Heart left ventricle (tissue), 16 donors: ENCODE data around the gene C5. TPM values are rescaled to one million over a fixed set of nuclear protein-coding genes. Genes with fewer than 3 reads are reported as not detected.
A peak's percentile ranks its signal among the peaks of the same experiment; 100 is the strongest.

ENCODE experiments used
- ATAC-seq, 4 donors: fragments of 200-7000 bp; cut with Tn5 transposase; one replicate each; pipeline ENCODE4 v1.9.1; 2020 to 2022; ENCODE audit warnings: moderate library complexity in 4 of 4, mild to moderate bottlenecking in 3 of 4, moderate number of reproducible peaks in 1 of 4
- DNase-seq, 5 donors: peaks; one replicate each; pipeline ENCODE4 v3.0.0-alpha.2; 2020
- H3K27ac ChIP-seq, 12 donors: fragments of 200-600 bp; sonication (generic) in 4 of 12; one replicate each; pipeline versions ENCODE4 v1.5.0 to v1.8.0; 2016 to 2022; ENCODE audit warnings: mild to moderate bottlenecking in 2 of 12
- H3K27me3 ChIP-seq, 9 donors: fragments of 200-600 bp; sonication (generic) in 2 of 9; one replicate each; pipeline versions ENCODE4 v1.5.1 to v1.8.0; 2016 to 2022; ENCODE audit warnings: mild to moderate bottlenecking in 3 of 9
- H3K36me3 ChIP-seq, 9 donors: fragments of 200-600 bp; sonication (generic) in 2 of 9; one replicate each; pipeline versions ENCODE4 v1.5.0 to v1.8.0; 2018 to 2022; ENCODE audit warnings: mild to moderate bottlenecking in 2 of 9
- H3K4me1 ChIP-seq, 12 donors: fragments of 200-600 bp; sonication (generic) in 4 of 12; one replicate each; pipeline versions ENCODE4 v1.5.0 to v1.8.0; 2016 to 2022; ENCODE audit warnings: mild to moderate bottlenecking in 3 of 12
- H3K4me3 ChIP-seq, 12 donors: fragments of 200-600 bp; sonication (generic) in 4 of 12; one replicate each; pipeline versions ENCODE4 v1.5.0 to v1.8.0; 2017 to 2022; ENCODE audit warnings: mild to moderate bottlenecking in 9 of 12, moderate library complexity in 4 of 12
- H3K9me3 ChIP-seq, 12 donors: fragments of 200-600 bp; sonication (generic) in 4 of 12; one replicate each; pipeline versions ENCODE4 v1.5.0 to v1.8.0; 2016 to 2022; ENCODE audit warnings: mild to moderate bottlenecking in 1 of 12
- POLR2A ChIP-seq, 2 donors: fragments of 450-650 bp; IDR thresholded peaks; one replicate each; pipeline ENCODE4 v1.6.1; 2017; ENCODE audit warnings: antibody characterized with exemption in 2 of 2, mild to moderate bottlenecking in 2 of 2, moderate library complexity in 2 of 2
- WGBS, 4 donors: extraction: QIAGEN DNeasy Blood & Tissue Kit in 2 of 4; methylation state at CpG; one replicate each; pipeline versions ENCODE4 v1.1.5 to v1.1.7; 2013 to 2018; 5-methylcytosine and 5-hydroxymethylcytosine counted together
- intact Hi-C, 10 donors: fragments of 100-400 bp; cut with DNase I; formaldehyde crosslinking; loops; one replicate each; pipeline versions ENCODE4 v1.11.1 to v1.14.2; 2022
- polyA plus RNA-seq, 2 donors: library from polyadenylated mRNA; stranded (reverse); fragments of 200-250 nt; gene quantifications; one replicate each; pipeline ENCODE4 v1.2.3, GENCODE V29; 2013
- total RNA-seq, 9 donors: library from RNA; depleted of rRNA in 2 of 9; stranded (reverse); fragments of >200 nt in 2 of 9; fragmentation: NEBNext Ultra II Directional in 3 of 9; extraction: Animal tissue kit (Norgen Biotek cat#: 25700) in 3 of 9; gene quantifications; one replicate each; pipeline versions ENCODE4 v1.1.0 to v1.2.4, GENCODE V29; 2016 to 2023
- TF ChIP-seq, protein P1 (sequence below), 12 donors: fragments of 200-600 bp; sonication (generic) in 4 of 12; IDR thresholded peaks; one replicate each; pipeline versions ENCODE4 v1.5.0 to v1.8.0; 2018 to 2022; ENCODE audit warnings: antibody characterized with exemption in 12 of 12, mild to moderate bottlenecking in 5 of 12
- donor health status: ischemic (EF 13 %, LVEDD 7.1; RV severe dilation, severe dysfunction).
- donor health status: healthy with polysubstance abuse.
- donor health status: DM: no; HTN: yes; CAD: no.
- donor health status: DM: no; HTN: no; CAD: no.
- donor health status: ischemic (EF 25% LVEDD 6.9; RV normal size, moderate dysfunction).
- donor health status: ischemic (EF 25% LVEDD 5.7; RV mildly dilated, moderate dysfunction).
- donor health status: healthy.
- donor health status: DM: yes; HTN: yes; CAD: no.
- donor health status: ischemic (EF 35%, LVEDD 5.7; RV mildly dilated, moderate dysfunction).
- donor health status: nonischemic (EF 11% LVEDD 7.7; RV severe dilation, severe dysfunction).
- donor health status: DM: yes; HTN: yes; CAD: no.
- donor health status: PGD.
- donor health status: ischemic (EF 29% LVEDD 5.4; RV normal size, mild dysfunction).
- donor health status: nonischemic (EF 23%, LVEDD 6.1; RV moderate dilation, normal function).

Gene C5
- total and polyA plus RNA-seq, 11 donors = 0.32 to 1.8 (median 0.54) TPM

DNA sequence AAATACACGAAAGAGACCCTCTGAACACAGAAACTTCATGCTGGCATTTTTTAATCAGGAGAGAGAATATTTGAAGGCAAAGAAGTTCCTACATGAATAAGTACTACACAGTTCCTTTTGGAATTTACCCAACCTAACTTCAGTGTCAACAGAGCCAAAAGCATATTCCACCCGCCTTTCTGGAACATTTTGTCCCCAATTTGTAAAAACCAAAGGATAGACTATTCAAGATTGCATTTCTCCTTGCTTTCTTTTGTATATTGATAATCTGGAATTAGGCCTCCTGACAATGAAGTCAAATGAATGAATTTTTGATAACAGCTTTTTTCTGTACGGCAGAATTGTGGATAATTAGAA, 84.1 kb downstream of the C5 start:
- peaks cover 0 to 7% (median 0%) of the 10 kb centered on the region in 12 donors for H3K4me1 ChIP-seq
- intact Hi-C loops = no loop called here
- DNase-seq (no peak), ATAC-seq (peak in 3 of 4 donors; percentile 37 to 70 (median 42))
- TF ChIP-seq, protein P1, sequence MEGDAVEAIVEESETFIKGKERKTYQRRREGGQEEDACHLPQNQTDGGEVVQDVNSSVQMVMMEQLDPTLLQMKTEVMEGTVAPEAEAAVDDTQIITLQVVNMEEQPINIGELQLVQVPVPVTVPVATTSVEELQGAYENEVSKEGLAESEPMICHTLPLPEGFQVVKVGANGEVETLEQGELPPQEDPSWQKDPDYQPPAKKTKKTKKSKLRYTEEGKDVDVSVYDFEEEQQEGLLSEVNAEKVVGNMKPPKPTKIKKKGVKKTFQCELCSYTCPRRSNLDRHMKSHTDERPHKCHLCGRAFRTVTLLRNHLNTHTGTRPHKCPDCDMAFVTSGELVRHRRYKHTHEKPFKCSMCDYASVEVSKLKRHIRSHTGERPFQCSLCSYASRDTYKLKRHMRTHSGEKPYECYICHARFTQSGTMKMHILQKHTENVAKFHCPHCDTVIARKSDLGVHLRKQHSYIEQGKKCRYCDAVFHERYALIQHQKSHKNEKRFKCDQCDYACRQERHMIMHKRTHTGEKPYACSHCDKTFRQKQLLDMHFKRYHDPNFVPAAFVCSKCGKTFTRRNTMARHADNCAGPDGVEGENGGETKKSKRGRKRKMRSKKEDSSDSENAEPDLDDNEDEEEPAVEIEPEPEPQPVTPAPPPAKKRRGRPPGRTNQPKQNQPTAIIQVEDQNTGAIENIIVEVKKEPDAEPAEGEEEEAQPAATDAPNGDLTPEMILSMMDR (IDR thresholded peaks at IDR 0.05) = no peak
- TF ChIP-seq POLR2A (IDR thresholded peaks at IDR 0.05) = no peak
- no peaks in the 10 kb centered on the region for H3K9me3 ChIP-seq
- H3K4me3 ChIP-seq = no peak overlapping the region
- peak overlapping the region in 7 of 12 donors; percentile 2 to 70 (median 51) for H3K27ac ChIP-seq
- H3K27me3 ChIP-seq = no peaks in the 10 kb centered on the region
- peaks cover 0 to 12% (median 0%) of the 10 kb centered on the region in 9 donors for H3K36me3 ChIP-seq
- 71 to 82% (median 75%) methylated on average over 3 of the region's 3 CpGs for WGBS, 4 donors

DNA sequence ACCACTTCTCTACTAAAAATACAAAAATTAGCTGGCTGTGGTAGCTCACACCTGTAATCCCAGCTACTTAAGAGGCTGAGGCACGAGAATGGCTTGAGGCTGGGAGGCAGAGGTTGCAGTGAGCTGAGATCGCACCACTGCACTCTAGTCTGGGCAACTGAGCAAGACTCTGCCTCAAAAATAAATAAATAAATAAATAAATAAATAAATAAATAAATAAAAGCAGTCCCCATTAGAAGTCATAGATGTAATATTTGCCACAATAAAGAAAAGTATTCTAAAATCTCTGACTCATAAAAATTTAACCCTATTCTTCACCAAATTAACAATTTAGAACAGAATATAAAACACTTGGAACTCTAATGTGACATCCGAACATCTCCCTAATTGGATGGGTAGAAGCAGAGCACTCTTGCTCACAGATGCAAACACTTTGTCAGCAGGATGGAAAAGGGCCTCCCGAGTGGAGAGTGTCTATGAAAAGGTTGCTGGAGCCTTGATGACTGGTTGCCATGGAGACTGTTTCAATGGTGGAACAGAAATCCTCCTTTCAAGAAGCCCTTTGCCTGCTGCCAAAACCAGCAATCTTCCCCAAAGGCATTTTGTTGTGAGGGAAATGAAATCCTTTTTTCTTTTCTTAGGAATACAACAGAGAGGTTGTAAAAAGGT, 84.6 kb downstream of the C5 start:
- ATAC-seq = peak; percentile 26 to 67 (median 40)
- Histone ChIP-seq H3K27me3 (no peaks in the 10 kb centered on the region), H3K4me1 (peaks cover 0 to 7% (median 0%) of the 10 kb centered on the region in 12 donors), H3K27ac (peak overlapping the region in 5 of 12 donors; percentile 2 to 70 (median 29)), H3K36me3 (peaks cover 0 to 12% (median 0%) of the 10 kb centered on the region in 9 donors), H3K9me3 (no peaks in the 10 kb centered on the region), H3K4me3 (no peak overlapping the region)
- TF ChIP-seq, protein P1 (IDR thresholded peaks at IDR 0.05) = no peak
- TF ChIP-seq POLR2A (IDR thresholded peaks at IDR 0.05) = no peak
- WGBS, 4 donors = 75 to 81% (median 78%) methylated on average over 4 of the region's 4 CpGs
- DNase-seq = no peak
- intact Hi-C loops = no loop called here

DNA sequence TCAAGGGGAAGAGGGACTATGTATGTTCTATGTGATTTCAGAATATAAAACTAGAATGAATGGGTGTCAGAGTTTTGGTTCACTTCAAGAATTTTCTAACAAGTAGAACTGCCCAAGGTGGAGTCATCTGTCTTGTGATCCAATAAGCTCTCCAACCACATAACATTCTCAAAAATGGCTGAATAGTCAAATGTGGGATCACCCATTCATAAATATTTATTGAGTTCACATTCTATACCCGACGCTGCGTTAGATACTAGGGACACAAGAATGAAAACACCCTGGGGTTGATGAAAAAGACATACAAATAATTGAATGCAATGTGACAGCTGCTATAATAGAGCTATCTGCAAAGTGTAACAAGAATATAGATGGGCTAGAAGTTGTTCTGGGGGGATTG, 88.1 kb downstream of the C5 start:
- 95 to 98% (median 97%) methylated on average over 3 of the region's 3 CpGs for WGBS, 4 donors
- no peak overlapping the region for H3K4me3 ChIP-seq
- no peaks in the 10 kb centered on the region for H3K27me3 ChIP-seq
- TF ChIP-seq, protein P1 (IDR thresholded peaks at IDR 0.05) = no peak
- no peak for TF ChIP-seq POLR2A (IDR thresholded peaks at IDR 0.05)
- ATAC-seq (no peak), DNase-seq (no peak)
- intact Hi-C loops = no loop called here
- no peak overlapping the region for H3K27ac ChIP-seq
- peaks cover 0 to 20% (median 0%) of the 10 kb centered on the region in 9 donors for H3K36me3 ChIP-seq
- peaks cover 0 to 7% (median 0%) of the 10 kb centered on the region in 12 donors for H3K4me1 ChIP-seq
- no peaks in the 10 kb centered on the region for H3K9me3 ChIP-seq

DNA sequence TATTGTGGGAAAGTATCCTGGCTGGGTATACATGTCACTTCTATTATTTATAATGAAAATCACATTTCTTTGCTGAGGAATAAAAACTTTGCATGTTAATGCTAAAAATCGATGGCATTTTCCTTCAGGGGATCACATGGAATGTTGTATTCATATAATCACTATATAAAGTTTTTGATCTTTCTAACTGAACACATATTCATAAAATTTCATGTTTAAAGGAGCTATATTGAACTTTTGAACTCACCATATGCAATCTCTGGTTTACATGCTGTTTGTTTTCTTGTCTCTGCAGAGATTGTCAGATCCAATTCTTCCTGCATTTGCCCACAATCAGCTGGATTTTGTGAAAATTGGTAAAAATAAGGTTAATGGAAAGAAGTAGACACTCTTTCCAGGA, 90.1 kb downstream of the C5 start:
- no peak for DNase-seq
- Histone ChIP-seq H3K4me3 (no peak overlapping the region), H3K36me3 (peaks cover 0 to 20% (median 0%) of the 10 kb centered on the region in 9 donors), H3K4me1 (no peaks in the 10 kb centered on the region), H3K9me3 (no peaks in the 10 kb centered on the region), H3K27ac (no peak overlapping the region), H3K27me3 (no peaks in the 10 kb centered on the region)
- 88 to 95% (median 90%) methylated on average over 1 of the region's 1 CpG for WGBS, 4 donors
- ATAC-seq = no peak
- intact Hi-C loops = no loop called here
- TF ChIP-seq POLR2A (IDR thresholded peaks at IDR 0.05) = no peak
- TF ChIP-seq, protein P1 (IDR thresholded peaks at IDR 0.05) = no peak
